Heart right ventricle (tissue), 16 donors: Measurements from ENCODE around the gene HGFAC. TPM values are rescaled to one million over a fixed set of nuclear protein-coding genes. Genes with fewer than 3 reads are reported as not detected.

Experiments
- ATAC-seq, 8 donors: fragments of 200-7000 bp; cut with Tn5 transposase; one replicate each; pipeline ENCODE4 v1.9.1; 2020; ENCODE audit warnings: mild to moderate bottlenecking in 8 of 8, moderate library complexity in 8 of 8, moderate number of reproducible peaks in 1 of 8
- DNase-seq, 2 donors: peaks; one replicate each; pipeline ENCODE4 v3.0.0-alpha.2; 2020
- H3K27ac ChIP-seq, 10 donors: fragments of 200-600 bp; sonication (generic) in 2 of 10; one replicate each; pipeline versions ENCODE4 v1.5.0 to v1.8.0; 2020 to 2022; ENCODE audit warnings: mild to moderate bottlenecking in 3 of 10
- H3K27me3 ChIP-seq, 7 donors: fragments of 200-600 bp; one replicate each; pipeline ENCODE4 v1.8.0; 2021 to 2022; ENCODE audit warnings: mild to moderate bottlenecking in 2 of 7
- H3K36me3 ChIP-seq, 9 donors: fragments of 200-600 bp; sonication (generic) in 1 of 9; one replicate each; pipeline versions ENCODE4 v1.5.0 to v1.8.0; 2020 to 2022; ENCODE audit warnings: mild to moderate bottlenecking in 2 of 9
- H3K4me1 ChIP-seq, 9 donors: fragments of 200-600 bp; sonication (generic) in 1 of 9; one replicate each; pipeline versions ENCODE4 v1.5.0 to v1.8.0; 2020 to 2022; ENCODE audit warnings: mild to moderate bottlenecking in 4 of 9
- H3K4me3 ChIP-seq, 10 donors: fragments of 200-600 bp; sonication (generic) in 2 of 10; one replicate each; pipeline versions ENCODE4 v1.5.0 to v1.8.0; 2020 to 2022; ENCODE audit warnings: mild to moderate bottlenecking in 7 of 10, moderate library complexity in 2 of 10
- H3K9me3 ChIP-seq, 11 donors: fragments of 200-600 bp in 10 of 11; sonication (generic) in 2 of 11; one replicate each; pipeline versions ENCODE4 v1.5.0 to v1.8.0; 2013 to 2022; ENCODE audit warnings: mild to moderate bottlenecking in 2 of 11, control low read depth in 1 of 11, moderate library complexity in 1 of 11
- CTCF ChIP-seq, 9 donors: fragments of 200-600 bp; sonication (generic) in 2 of 9; IDR thresholded peaks; one replicate each; pipeline versions ENCODE4 v1.5.0 to v1.8.0; 2021 to 2022; ENCODE audit warnings: antibody characterized with exemption in 9 of 9, mild to moderate bottlenecking in 5 of 9, moderate library complexity in 1 of 9
- WGBS, 2 donors: extraction: QIAGEN DNeasy Blood & Tissue Kit; methylation state at CpG; one replicate each; pipeline ENCODE4 v1.1.7; 2013; ENCODE audit warnings: inconsistent platforms in 1 of 2; 5-methylcytosine and 5-hydroxymethylcytosine counted together
- intact Hi-C, 10 donors: fragments of 100-400 bp; cut with DNase I; formaldehyde crosslinking; loops; one replicate each; pipeline versions ENCODE4 v1.11.1 to v1.14.2; 2022
- polyA plus RNA-seq, 2 donors: library from polyadenylated mRNA; stranded (reverse); fragments of 200-250 nt; gene quantifications; one replicate each; pipeline ENCODE4 v1.2.3, GENCODE V29; 2013
- total RNA-seq, 10 donors: library from RNA; stranded (reverse); fragmentation: NEBNext Ultra II Directional in 3 of 10; extraction: Animal tissue kit (Norgen Biotek cat#: 25700) in 3 of 10; gene quantifications; one replicate each; pipeline versions ENCODE4 v1.2.1 to v1.2.4, GENCODE V29; 2021 to 2023
- donor health status: Arrhythmogenic right ventricular cardiomyopathy.
- donor health status: ischemic (EF 13 %, LVEDD 7.1; RV severe dilation, severe dysfunction).
- donor health status: healthy with polysubstance abuse.
- donor health status: DM: no; HTN: yes; CAD: no.
- donor health status: DM: no; HTN: no; CAD: no.
- donor health status: ischemic (EF 25% LVEDD 6.9; RV normal size, moderate dysfunction).
- donor health status: ischemic (EF 25% LVEDD 5.7; RV mildly dilated, moderate dysfunction).
- donor health status: healthy.
- donor health status: DM: yes; HTN: yes; CAD: no.
- donor health status: Ischemic cardiomyopathy.
- donor health status: ischemic (EF 35%, LVEDD 5.7; RV mildly dilated, moderate dysfunction).
- donor health status: nonischemic (EF 11% LVEDD 7.7; RV severe dilation, severe dysfunction).
- donor health status: DM: yes; HTN: yes; CAD: no.
- donor health status: PGD.
- donor health status: ischemic (EF 29% LVEDD 5.4; RV normal size, mild dysfunction).
- donor health status: nonischemic (EF 23%, LVEDD 6.1; RV moderate dilation, normal function).

The HGFAC gene
- total and polyA plus RNA-seq, 12 donors: 0.15 to 1.1 (median 0.45) TPM; not detected in 4

GRCh38 chr4:3460926-3461325, 19.2 kb downstream of the HGFAC start:
- intact Hi-C loops: loop anchor here in 1 of 10 donors (1.0 kb wide), 1 partner anchor 23 kb away; no protein-coding TSS in a partner anchor
- Histone ChIP-seq H3K36me3 (no peaks in the 10 kb centered on the region), H3K9me3 (peaks cover 0 to 9% (median 1%) of the 10 kb centered on the region in 11 donors), H3K27me3 (peaks cover 0 to 46% (median 27%) of the 10 kb centered on the region in 7 donors), H3K27ac (peak overlapping the region in 8 of 10 donors; percentile 13 to 98 (median 92)), H3K4me1 (peaks cover 2 to 40% (median 15%) of the 10 kb centered on the region in 9 donors), H3K4me3 (no peak overlapping the region)
- no peak for TF ChIP-seq CTCF (IDR thresholded peaks at IDR 0.05)
- ATAC-seq (no peak), DNase-seq (peak in 1 of 2 donors; percentile 11)
- WGBS, 2 donors: 80 to 87% methylated on average over 5 of the region's 5 CpGs

- Histone ChIP-seq H3K27me3 (peaks cover 0 to 49% (median 30%) of the 10 kb centered on the region in 7 donors), H3K36me3 (no peaks in the 10 kb centered on the region), H3K9me3 (peaks cover 0 to 2% (median 0%) of the 10 kb centered on the region in 11 donors), H3K4me1 (peaks cover 3 to 48% (median 15%) of the 10 kb centered on the region in 9 donors), H3K27ac (peak overlapping the region; percentile 14 to 98 (median 91)), H3K4me3 (no peak overlapping the region)
- intact Hi-C loops: loop anchor here in 1 of 10 donors (1.0 kb wide), 1 partner anchor 23 kb away; no protein-coding TSS in a partner anchor
- ATAC-seq (peak; percentile 61 to 88 (median 79)), DNase-seq (peak; percentile 74 to 81)
- no peak for TF ChIP-seq CTCF (IDR thresholded peaks at IDR 0.05)
- 50 to 51% methylated on average over 25 of the region's 25 CpGs for WGBS, 2 donors
These were observed 19.9 kb downstream of the HGFAC start for GRCh38 chr4:3461515-3462291.

DNA sequence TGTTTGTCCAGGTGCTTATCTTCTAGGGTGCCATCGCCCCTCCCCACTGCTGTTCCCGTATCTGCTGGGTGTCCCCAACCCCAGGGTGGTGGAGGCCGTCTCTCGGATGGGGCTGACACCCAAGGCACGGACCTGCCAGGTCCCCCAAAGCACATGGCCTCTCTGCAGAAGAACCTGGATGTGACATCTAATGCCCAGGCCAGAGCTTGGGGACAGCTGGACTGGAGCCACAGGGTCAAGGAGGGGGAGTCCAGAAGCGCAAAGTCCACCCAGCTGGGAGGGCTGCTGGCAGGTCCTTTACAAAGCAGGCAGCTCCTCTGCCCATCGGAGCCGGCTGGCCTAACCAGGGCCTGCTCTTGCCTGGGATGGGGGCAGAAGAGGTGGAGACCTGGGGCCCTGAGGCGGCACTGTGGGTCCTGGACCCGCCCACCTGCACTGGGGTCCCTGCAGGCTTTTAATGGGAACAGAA, 20.6 kb downstream of the HGFAC start:
- DNase-seq (peak in 1 of 2 donors; percentile 18), ATAC-seq (no peak)
- 62 to 64% methylated on average over 10 of the region's 10 CpGs for WGBS, 2 donors
- TF ChIP-seq CTCF (IDR thresholded peaks at IDR 0.05): no peak
- H3K27me3 ChIP-seq: peaks cover 0 to 49% (median 30%) of the 10 kb centered on the region in 7 donors
- no peaks in the 10 kb centered on the region for H3K9me3 ChIP-seq
- peaks cover 5 to 54% (median 16%) of the 10 kb centered on the region in 9 donors for H3K4me1 ChIP-seq
- H3K4me3 ChIP-seq: peak overlapping the region in 1 of 10 donors; percentile 75
- intact Hi-C loops: no loop called here
- H3K36me3 ChIP-seq: no peaks in the 10 kb centered on the region
- H3K27ac ChIP-seq: peak overlapping the region in 9 of 10 donors; percentile 53 to 98 (median 92)

DNA sequence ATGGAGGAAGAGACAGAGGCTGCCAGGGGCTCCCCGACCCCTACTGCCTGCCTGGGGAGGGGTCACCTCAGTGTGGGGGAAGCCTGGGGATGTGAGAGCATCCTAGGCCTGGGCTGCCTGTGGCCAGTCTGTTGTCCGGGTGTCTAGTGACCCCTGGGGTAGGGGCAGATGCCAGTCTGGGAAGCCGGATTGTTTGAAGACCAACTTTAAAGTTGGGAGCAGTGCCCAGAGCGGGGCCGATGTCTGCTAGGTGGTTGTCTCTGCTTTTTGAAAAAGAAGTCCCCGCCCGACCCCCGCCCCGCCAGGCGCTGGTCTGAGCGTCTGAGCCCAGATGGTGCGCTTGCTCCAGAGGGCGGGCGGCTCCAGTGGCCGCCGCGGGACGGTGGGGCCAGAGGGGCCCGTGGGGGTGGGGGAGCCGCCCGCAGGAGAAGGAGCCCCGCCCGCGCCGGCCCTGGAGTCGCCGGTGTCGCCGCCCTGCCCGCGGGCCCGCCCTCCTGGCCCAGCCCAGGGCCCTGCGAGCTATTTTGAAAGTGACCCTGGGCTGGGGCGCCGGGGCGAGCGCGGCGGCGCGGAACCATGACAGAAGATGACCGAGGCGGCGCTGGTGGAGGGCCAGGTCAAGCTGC, 21.1 kb downstream of the HGFAC start, which contains the start of gene DOK7:
Gene DOK7, plus strand, starts transcription at position 517 of the 626 bp plus-strand sequence. Its CDS starts 70 bp downstream, at position 587.
- peak within 1 kb of the TSS; percentile 49 to 75 (median 61) for H3K4me3 ChIP-seq
- no peak for TF ChIP-seq CTCF (IDR thresholded peaks at IDR 0.05)
- ATAC-seq (peak; percentile 36 to 67 (median 46)), DNase-seq (peak; percentile 59 to 69)
- WGBS, 2 donors: 4% methylated on average over 40 to 44 of the region's 44 CpGs
- peak within 1 kb of the TSS; percentile 74 to 98 (median 91) for H3K27ac ChIP-seq
- H3K4me1 ChIP-seq: peaks cover 5 to 60% (median 16%) of the 10 kb centered on the region in 9 donors
- H3K9me3 ChIP-seq: no peaks in the 10 kb centered on the region
- H3K36me3 ChIP-seq: no peaks in the 10 kb centered on the region
- intact Hi-C loops: no loop called here
- peaks cover 0 to 49% (median 30%) of the 10 kb centered on the region in 7 donors for H3K27me3 ChIP-seq
